MCF 10A (cell line): Measurements from ENCODE around the gene PARD3B. TPM values are rescaled to one million over a fixed set of nuclear protein-coding genes. Genes with fewer than 3 reads are reported as not detected.

Experiments
- BruUV-seq: library from RNA; stranded (reverse); fragments of 400-500 nt; replicated peaks from 2 replicates; lab custom pipeline; 2021; lab: Mats Ljungman, UMichigan
- CTCF ChIA-PET: fragments of 300-600 bp; sonication (Branson Sonifier 250); formaldehyde crosslinking; extraction: SDS; loops from one replicate; lab custom pipeline; 2021; ENCODE audit warnings: antibody characterized with exemption, inconsistent platforms; lab: Yijun Ruan, JAX
- POLR2A ChIA-PET: fragments of 300-600, 350-650 bp; sonication (Branson Sonifier 250); formaldehyde crosslinking; extraction: SDS; loops from one replicate; lab custom pipeline; 2020; ENCODE audit warnings: antibody characterized with exemption, inconsistent platforms; lab: Yijun Ruan, JAX
- DNase-seq: peaks from one replicate; pipeline ENCODE4 v3.0.0-alpha.2; 2018; ENCODE audit not compliant: unreplicated experiment
- H3K27ac Mint-ChIP-seq: one replicate; pipeline ENCODE4 v1.8.0; 2022; ENCODE audit warnings: mild to moderate bottlenecking, low read depth, mixed read lengths; ENCODE audit not compliant: unreplicated experiment
- H3K27me3 Mint-ChIP-seq: one replicate; pipeline ENCODE4 v1.8.0; 2022; ENCODE audit warnings: mixed read lengths; ENCODE audit not compliant: insufficient read depth, unreplicated experiment
- H3K36me3 Mint-ChIP-seq: one replicate; pipeline ENCODE4 v1.8.0; 2022; ENCODE audit warnings: mild to moderate bottlenecking, moderate library complexity, mixed read lengths; ENCODE audit not compliant: insufficient read depth, unreplicated experiment
- H3K4me1 Mint-ChIP-seq: one replicate; pipeline ENCODE4 v1.8.0; 2022; ENCODE audit warnings: mixed read lengths; ENCODE audit not compliant: insufficient read depth, unreplicated experiment
- H3K4me3 Mint-ChIP-seq: one replicate; pipeline ENCODE4 v1.8.0; 2022; ENCODE audit warnings: mild to moderate bottlenecking, moderate library complexity, mixed read lengths; ENCODE audit not compliant: unreplicated experiment
- H3K9me3 Mint-ChIP-seq: one replicate; pipeline ENCODE4 v1.8.0; 2022; ENCODE audit warnings: mixed read lengths; ENCODE audit not compliant: unreplicated experiment
- CTCF ChIP-seq: fragments of 200-600 bp; IDR thresholded peaks from one replicate; pipeline ENCODE4 v1.8.0; 2022; ENCODE audit warnings: antibody characterized with exemption, mild to moderate bottlenecking; ENCODE audit not compliant: unreplicated experiment
- intact Hi-C: fragments of 100-400 bp; cut with micrococcal nuclease; formaldehyde crosslinking; loops from 2 replicates; pipeline ENCODE4 v1.14.1; 2022
- total RNA-seq: library from RNA; stranded (reverse); gene quantifications from 2 replicates; pipeline ENCODE4 v1.2.3, GENCODE V29; 2022

The PARD3B gene
- total RNA-seq, 1 experiment from 2014 or later = 11.6 TPM

- Mint-ChIP-seq H3K27ac (no peak overlapping the region), H3K9me3 (no peaks in the 10 kb centered on the region), H3K4me3 (no peak overlapping the region), H3K4me1 (no peaks in the 10 kb centered on the region), H3K27me3 (no peaks in the 10 kb centered on the region), H3K36me3 (no peaks in the 10 kb centered on the region)
- DNase-seq = no peak
- BruUV-seq = no TSS peak
- no peak for TF ChIP-seq CTCF
- POLR2A ChIA-PET = no interaction called here
- intact Hi-C loops = no loop called here
- CTCF ChIA-PET = no interaction called here
Observed at GRCh38 chr2:205531072-205531471, 985.8 kb downstream of the PARD3B start.

- DNase-seq = no peak
- no TSS peak for BruUV-seq
- ChIA-PET CTCF (interaction anchor here (0.6 kb wide), 1 partner anchor 1021 kb away, joined by 3 read pairs; no protein-coding TSS in a partner anchor), POLR2A (no interaction called here)
- H3K27ac Mint-ChIP-seq = no peak overlapping the region
- H3K4me3 Mint-ChIP-seq = no peak overlapping the region
- intact Hi-C loops = no loop called here
- no peaks in the 10 kb centered on the region for H3K36me3 Mint-ChIP-seq
- no peaks in the 10 kb centered on the region for H3K27me3 Mint-ChIP-seq
- H3K9me3 Mint-ChIP-seq = no peaks in the 10 kb centered on the region
- no peak for TF ChIP-seq CTCF
- no peaks in the 10 kb centered on the region for H3K4me1 Mint-ChIP-seq
Observed at GRCh38 chr2:205531489-205532148, 986.3 kb downstream of the PARD3B start.

- Mint-ChIP-seq H3K4me1 (no peaks in the 10 kb centered on the region), H3K4me3 (no peak overlapping the region), H3K27ac (no peak overlapping the region), H3K27me3 (no peaks in the 10 kb centered on the region), H3K36me3 (peaks cover 6% of the 10 kb centered on the region), H3K9me3 (no peaks in the 10 kb centered on the region)
- no TSS peak for BruUV-seq
- DNase-seq = no peak
- ChIA-PET POLR2A (interaction anchor here (0.5 kb wide), 1 partner anchor 40 kb away, joined by 3 read pairs; no protein-coding TSS in a partner anchor), CTCF (interaction anchor here (0.8 kb wide), 1 partner anchor 623 kb away, joined by 3 read pairs; no protein-coding TSS in a partner anchor)
- no peak for TF ChIP-seq CTCF
- intact Hi-C loops = no loop called here
Observed at GRCh38 chr2:205535001-205535400, 989.7 kb downstream of the PARD3B start.

- no peak for DNase-seq
- BruUV-seq = no TSS peak
- ChIA-PET POLR2A (interaction anchor here (1.5 kb wide), 1 partner anchor 139 kb away, joined by 4 read pairs; no protein-coding TSS in a partner anchor), CTCF (interaction anchor here (0.6 to 0.7 kb wide), 2 partner anchors 160 to 173 kb away, joined by 3 read pairs; no protein-coding TSS in a partner anchor)
- Mint-ChIP-seq H3K4me3 (no peak overlapping the region), H3K4me1 (no peaks in the 10 kb centered on the region), H3K9me3 (no peaks in the 10 kb centered on the region), H3K27me3 (no peaks in the 10 kb centered on the region), H3K36me3 (peaks cover 6% of the 10 kb centered on the region), H3K27ac (no peak overlapping the region)
- no peak for TF ChIP-seq CTCF
- intact Hi-C loops = no loop called here
Observed at GRCh38 chr2:205539603-205540002, 994.3 kb downstream of the PARD3B start.
